Spleen (tissue), 11 donors: ENCODE data around the gene ERBB4. TPM values are rescaled to one million over a fixed set of nuclear protein-coding genes. Genes with fewer than 3 reads are reported as not detected.

Experiments used
- DNase-seq: peaks from one replicate; pipeline ENCODE4 v3.0.0-alpha.2; 2020
- H3K27ac ChIP-seq, 8 donors: fragments of 200-600 bp; sonication (generic) in 7 of 8; 1 replicate in 4 of 8; 2 replicates in 4 of 8; pipeline versions ENCODE4 v1.5.0 to v1.8.0; 2016 to 2021; ENCODE audit warnings: inconsistent platforms in 4 of 8, mild to moderate bottlenecking in 4 of 8, moderate library complexity in 1 of 8
- H3K27me3 ChIP-seq, 7 donors: fragments of 200-600 bp; sonication (generic) in 6 of 7; replicated peaks in 1 of 7; 1 replicate in 4 of 7; 2 replicates in 3 of 7; pipeline versions ENCODE4 v1.5.0 to v1.8.0; 2016 to 2021; ENCODE audit warnings: inconsistent platforms in 3 of 7, mild to moderate bottlenecking in 1 of 7
- H3K36me3 ChIP-seq, 6 donors: fragments of 200-600 bp; sonication (generic) in 5 of 6; 1 replicate in 4 of 6; 2 replicates in 2 of 6; pipeline versions ENCODE4 v1.5.0 to v1.8.0; 2016 to 2021; ENCODE audit warnings: inconsistent platforms in 2 of 6
- H3K4me1 ChIP-seq, 6 donors: fragments of 200-600 bp; sonication (generic) in 5 of 6; 1 replicate in 3 of 6; 2 replicates in 3 of 6; pipeline versions ENCODE4 v1.5.0 to v1.8.0; 2016 to 2021; ENCODE audit warnings: inconsistent platforms in 3 of 6
- H3K4me3 ChIP-seq, 8 donors: fragments of 200-600 bp; sonication (generic) in 7 of 8; 1 replicate in 4 of 8; 2 replicates in 4 of 8; pipeline versions ENCODE4 v1.5.0 to v1.8.0; 2016 to 2021; ENCODE audit warnings: inconsistent platforms in 4 of 8, mild to moderate bottlenecking in 4 of 8, moderate library complexity in 2 of 8
- H3K9me3 ChIP-seq, 8 donors: fragments of 200-600 bp; sonication (generic) in 7 of 8; 1 replicate in 4 of 8; 2 replicates in 4 of 8; pipeline versions ENCODE4 v1.5.0 to v1.8.0; 2016 to 2021; ENCODE audit warnings: inconsistent platforms in 4 of 8
- POLR2A ChIP-seq, 3 donors: fragments of 450-650 bp; IDR thresholded peaks; one replicate each; pipeline ENCODE4 v1.5.1; 2017; ENCODE audit warnings: antibody characterized with exemption in 3 of 3, mild to moderate bottlenecking in 1 of 3
- POLR2AphosphoS5 ChIP-seq, 3 donors: sonication (generic); formaldehyde crosslinking; IDR thresholded peaks; one replicate each; pipeline ENCODE4 v1.5.1; 2017; ENCODE audit warnings: antibody characterized with exemption in 3 of 3
- WGBS, 5 donors: extraction: QIAGEN DNeasy Blood & Tissue Kit in 3 of 5; methylation state at CpG; one replicate each; pipeline versions ENCODE4 v1.1.5 to v1.1.7; 2013 to 2018; 5-methylcytosine and 5-hydroxymethylcytosine counted together
- intact Hi-C: fragments of 100-400 bp; cut with DNase I; formaldehyde crosslinking; loops from one replicate; pipeline ENCODE4 v1.15.0; 2023; ENCODE audit warnings: low total_unique reads
- polyA plus RNA-seq, 3 donors: library from polyadenylated mRNA; stranded (reverse); fragments of 200-250 nt; gene quantifications; one replicate each; pipeline ENCODE4 v1.2.1, GENCODE V29; 2013
- total RNA-seq, 7 donors: library from RNA; depleted of rRNA in 3 of 7; stranded (reverse); fragments of >200 nt in 3 of 7; fragmentation: NEBNext Ultra II Directional in 4 of 7; extraction: Animal tissue kit (Norgen Biotek cat#: 25700) in 4 of 7; gene quantifications; one replicate each; pipeline versions ENCODE4 v1.1.0 to v1.2.1, GENCODE V29; 2016 to 2021
- TF ChIP-seq, protein P1 (sequence below), 11 experiments: fragments of 200-600 bp in 7 of 11; fragments of 450-650 bp in 4 of 11; sonication (generic) in 4 of 11; IDR thresholded peaks in 8 of 11; conservative IDR thresholded peaks in 3 of 11; 1 replicate in 7 of 11; 2 replicates in 4 of 11; pipeline versions ENCODE4 v1.4.0 to v1.8.0; 2016 to 2021; ENCODE audit warnings: antibody characterized with exemption in 11 of 11, inconsistent platforms in 4 of 11, mild to moderate bottlenecking in 1 of 11
- donor health status: healthy with polysubstance abuse.
- donor health status: DM: no; HTN: no; CAD: no; lungs with moderate emphysema.
- donor health status: DM: no; HTN: no; CAD: no.
- donor health status: Bipolar disorder and iron deficiency.
- donor health status: healthy.
- donor health status: DM: no; HTN: no; CAD: no.
- donor health status: DM: yes; HTN: yes; CAD: no.

ERBB4 gene
- total and polyA plus RNA-seq, 10 donors: under 0.01 to 1.4 (median 0.35) TPM

DNA sequence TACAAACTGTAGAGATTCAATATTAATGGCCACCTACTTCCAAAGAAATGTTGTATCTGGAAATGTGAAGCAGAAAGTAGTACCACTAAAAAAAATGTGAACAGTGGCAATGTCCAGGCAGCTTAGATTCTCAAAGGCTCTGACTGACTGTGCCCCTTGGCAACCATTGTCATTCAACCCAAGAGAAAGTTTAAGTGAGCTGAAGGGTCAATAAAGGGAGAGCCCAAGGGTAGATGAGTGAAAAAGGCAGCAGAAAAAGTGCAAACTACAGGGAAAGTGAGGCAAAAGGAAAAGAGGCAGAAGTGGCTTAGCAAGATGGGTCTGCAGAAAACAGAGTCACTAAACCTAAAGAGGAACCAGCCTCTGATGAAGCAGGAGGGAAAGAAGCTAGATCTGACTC lies 1179.3 kb downstream of the ERBB4 start:
- H3K9me3 ChIP-seq: no peaks in the 10 kb centered on the region
- H3K4me1 ChIP-seq: no peaks in the 10 kb centered on the region
- H3K27ac ChIP-seq: no peak overlapping the region
- no peaks in the 10 kb centered on the region for H3K36me3 ChIP-seq
- no peaks in the 10 kb centered on the region for H3K27me3 ChIP-seq
- TF ChIP-seq POLR2A (IDR thresholded peaks at IDR 0.05) (no peak), POLR2AphosphoS5 (IDR thresholded peaks at IDR 0.05) (no peak)
- TF ChIP-seq, protein P1, sequence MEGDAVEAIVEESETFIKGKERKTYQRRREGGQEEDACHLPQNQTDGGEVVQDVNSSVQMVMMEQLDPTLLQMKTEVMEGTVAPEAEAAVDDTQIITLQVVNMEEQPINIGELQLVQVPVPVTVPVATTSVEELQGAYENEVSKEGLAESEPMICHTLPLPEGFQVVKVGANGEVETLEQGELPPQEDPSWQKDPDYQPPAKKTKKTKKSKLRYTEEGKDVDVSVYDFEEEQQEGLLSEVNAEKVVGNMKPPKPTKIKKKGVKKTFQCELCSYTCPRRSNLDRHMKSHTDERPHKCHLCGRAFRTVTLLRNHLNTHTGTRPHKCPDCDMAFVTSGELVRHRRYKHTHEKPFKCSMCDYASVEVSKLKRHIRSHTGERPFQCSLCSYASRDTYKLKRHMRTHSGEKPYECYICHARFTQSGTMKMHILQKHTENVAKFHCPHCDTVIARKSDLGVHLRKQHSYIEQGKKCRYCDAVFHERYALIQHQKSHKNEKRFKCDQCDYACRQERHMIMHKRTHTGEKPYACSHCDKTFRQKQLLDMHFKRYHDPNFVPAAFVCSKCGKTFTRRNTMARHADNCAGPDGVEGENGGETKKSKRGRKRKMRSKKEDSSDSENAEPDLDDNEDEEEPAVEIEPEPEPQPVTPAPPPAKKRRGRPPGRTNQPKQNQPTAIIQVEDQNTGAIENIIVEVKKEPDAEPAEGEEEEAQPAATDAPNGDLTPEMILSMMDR (IDR thresholded peaks at IDR 0.05 in 8 of 11, conservative IDR thresholded peaks at IDR 0.05 in 3 of 11): no peak
- no peak overlapping the region for H3K4me3 ChIP-seq
- intact Hi-C loops: no loop called here
- DNase-seq: no peak

DNA sequence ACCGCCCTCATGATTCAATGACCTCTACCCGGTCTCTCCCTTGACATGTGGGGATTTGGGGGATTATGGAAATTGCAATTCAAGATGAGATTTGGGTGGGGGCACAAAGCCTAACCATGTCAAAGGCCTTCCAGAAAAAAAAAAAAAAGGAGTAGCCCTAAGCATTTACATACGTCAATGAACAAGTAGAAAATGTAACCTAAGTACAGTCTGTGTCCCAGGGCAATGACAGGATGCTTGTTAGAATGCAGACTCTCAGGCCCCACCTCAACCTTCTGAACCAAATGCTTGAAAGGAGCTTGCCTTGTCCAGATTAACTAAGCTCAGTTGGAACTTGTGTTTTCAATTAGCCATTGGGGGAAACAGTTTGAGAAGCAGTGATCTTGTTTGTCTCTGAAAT lies 1180.1 kb downstream of the ERBB4 start:
- WGBS, 5 donors: 69 to 87% (median 76%) methylated on average over 3 of the region's 3 CpGs
- intact Hi-C loops: no loop called here
- no peak overlapping the region for H3K27ac ChIP-seq
- H3K27me3 ChIP-seq: no peaks in the 10 kb centered on the region
- no peaks in the 10 kb centered on the region for H3K9me3 ChIP-seq
- H3K4me3 ChIP-seq: no peak overlapping the region
- no peak for DNase-seq
- H3K36me3 ChIP-seq: no peaks in the 10 kb centered on the region
- H3K4me1 ChIP-seq: no peaks in the 10 kb centered on the region
- TF ChIP-seq, protein P1 (IDR thresholded peaks at IDR 0.05 in 8 of 11, conservative IDR thresholded peaks at IDR 0.05 in 3 of 11): no peak
- TF ChIP-seq POLR2AphosphoS5 (IDR thresholded peaks at IDR 0.05) (no peak), POLR2A (IDR thresholded peaks at IDR 0.05) (no peak)

DNA sequence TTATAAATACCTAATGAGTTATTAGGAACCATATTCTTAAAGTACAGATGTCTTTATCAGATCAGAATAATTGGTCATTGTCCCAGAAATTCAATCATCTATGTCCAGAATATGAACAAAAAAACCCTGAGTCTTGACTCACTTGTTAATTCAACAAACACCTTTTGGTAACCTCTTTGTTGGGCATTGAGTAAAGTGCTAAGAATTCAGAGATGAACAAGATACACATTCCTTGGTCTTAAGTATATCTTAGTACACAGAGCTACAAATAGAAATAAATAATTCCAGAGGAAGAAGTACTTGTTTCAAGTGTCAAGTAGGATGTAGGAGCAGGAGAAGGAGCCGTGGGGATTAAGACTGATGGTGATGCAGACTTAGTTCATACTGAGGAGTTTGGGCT lies 1184.1 kb downstream of the ERBB4 start:
- intact Hi-C loops: no loop called here
- Histone ChIP-seq H3K36me3 (no peaks in the 10 kb centered on the region), H3K27me3 (no peaks in the 10 kb centered on the region), H3K9me3 (no peaks in the 10 kb centered on the region), H3K4me1 (no peaks in the 10 kb centered on the region), H3K27ac (no peak overlapping the region), H3K4me3 (no peak overlapping the region)
- DNase-seq: no peak
- 39 to 57% (median 49%) methylated on average over 1 of the region's 1 CpG for WGBS, 5 donors
- TF ChIP-seq, protein P1 (IDR thresholded peaks at IDR 0.05 in 8 of 11, conservative IDR thresholded peaks at IDR 0.05 in 3 of 11): no peak
- no peak for TF ChIP-seq POLR2AphosphoS5 (IDR thresholded peaks at IDR 0.05)
- TF ChIP-seq POLR2A (IDR thresholded peaks at IDR 0.05): no peak

DNA sequence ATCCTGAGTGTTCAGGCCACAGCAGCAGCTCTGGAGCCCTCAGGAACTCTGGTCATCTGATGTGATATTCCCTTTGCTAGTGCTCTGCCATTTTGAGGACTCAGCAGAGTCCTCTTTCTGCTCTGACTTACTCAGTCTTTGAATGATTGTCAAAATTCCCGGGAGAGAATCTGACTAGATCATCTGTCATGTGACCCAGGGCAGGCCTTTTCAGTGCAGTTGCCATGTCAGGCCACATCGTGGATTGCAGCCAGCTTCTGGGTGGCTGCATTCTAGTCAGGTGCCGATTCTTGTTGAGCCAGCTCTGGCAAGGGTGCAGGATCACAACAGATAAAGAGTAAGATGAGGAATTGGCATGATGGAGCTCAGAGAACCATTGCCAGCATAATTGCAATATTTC lies 1186.6 kb downstream of the ERBB4 start:
- H3K9me3 ChIP-seq: peaks cover 0 to 7% (median 2%) of the 10 kb centered on the region in 8 donors
- no peak for DNase-seq
- no peak overlapping the region for H3K4me3 ChIP-seq
- intact Hi-C loops: no loop called here
- H3K27me3 ChIP-seq: no peaks in the 10 kb centered on the region
- H3K36me3 ChIP-seq: no peaks in the 10 kb centered on the region
- WGBS, 5 donors: 63 to 79% (median 66%) methylated on average over 3 of the region's 3 CpGs
- no peak overlapping the region for H3K27ac ChIP-seq
- TF ChIP-seq, protein P1 (IDR thresholded peaks at IDR 0.05 in 8 of 11, conservative IDR thresholded peaks at IDR 0.05 in 3 of 11): no peak
- TF ChIP-seq POLR2A (IDR thresholded peaks at IDR 0.05) (no peak), POLR2AphosphoS5 (IDR thresholded peaks at IDR 0.05) (no peak)
- H3K4me1 ChIP-seq: no peaks in the 10 kb centered on the region
